Colonic mucosa (tissue), 4 donors: ENCODE data around the gene STKLD1. TPM values are rescaled to one million over a fixed set of nuclear protein-coding genes. Genes with fewer than 3 reads are reported as not detected.

ENCODE experiments used
- DNase-seq: peaks from one replicate; pipeline ENCODE4 v3.0.0-alpha.2; 2020
- H3K27ac ChIP-seq: fragments of 200-600 bp; one replicate; pipeline ENCODE4 v1.8.0; 2021
- H3K27me3 ChIP-seq: fragments of 200-600 bp; one replicate; pipeline ENCODE4 v1.8.0; 2021
- H3K36me3 ChIP-seq: fragments of 200-600 bp; one replicate; pipeline ENCODE4 v1.8.0; 2021
- H3K4me1 ChIP-seq: fragments of 200-600 bp; one replicate; pipeline ENCODE4 v1.8.0; 2021; ENCODE audit warnings: mild to moderate bottlenecking
- H3K4me3 ChIP-seq: fragments of 200-600 bp; one replicate; pipeline ENCODE4 v1.8.0; 2021
- H3K9ac ChIP-seq, 2 donors: one replicate each; pipeline ENCODE4 v1.7.0; 2013; ENCODE audit warnings: control low read depth in 2 of 2, low read depth in 2 of 2, low read length in 2 of 2
- H3K9me3 ChIP-seq: fragments of 200-600 bp; one replicate; pipeline ENCODE4 v1.8.0; 2021
- intact Hi-C: fragments of 100-400 bp; cut with DNase I; formaldehyde crosslinking; loops from one replicate; pipeline ENCODE4 v1.14.1; 2022
- total RNA-seq, 2 donors: library from RNA; stranded (reverse); fragmentation: NEBNext Ultra II Directional in 1 of 2; extraction: Animal tissue kit (Norgen Biotek cat#: 25700) in 1 of 2; gene quantifications; one replicate each; pipeline ENCODE4 v1.2.1, GENCODE V29; 2021
- TF ChIP-seq, protein P1 (sequence below): fragments of 200-600 bp; IDR thresholded peaks from one replicate; pipeline ENCODE4 v1.8.0; 2022; ENCODE audit warnings: antibody characterized with exemption, mild to moderate bottlenecking
- donor health status: healthy.
- donor health status: DM: no; HTN: no; CAD: no.
- donor health status: DM: no; HTN: no; CAD: no.

STKLD1 gene
- total RNA-seq, 2 donors from 2014 or later = 0.45 TPM; not detected in 1

GRCh38 chr9:133346021-133346785 lies 30.0 kb upstream of the STKLD1 start:
- H3K9ac ChIP-seq = peak overlapping the region; percentile 59 to 79

GRCh38 chr9:133347515-133347984 lies 28.6 kb upstream of the STKLD1 start:
- TF ChIP-seq, protein P1, sequence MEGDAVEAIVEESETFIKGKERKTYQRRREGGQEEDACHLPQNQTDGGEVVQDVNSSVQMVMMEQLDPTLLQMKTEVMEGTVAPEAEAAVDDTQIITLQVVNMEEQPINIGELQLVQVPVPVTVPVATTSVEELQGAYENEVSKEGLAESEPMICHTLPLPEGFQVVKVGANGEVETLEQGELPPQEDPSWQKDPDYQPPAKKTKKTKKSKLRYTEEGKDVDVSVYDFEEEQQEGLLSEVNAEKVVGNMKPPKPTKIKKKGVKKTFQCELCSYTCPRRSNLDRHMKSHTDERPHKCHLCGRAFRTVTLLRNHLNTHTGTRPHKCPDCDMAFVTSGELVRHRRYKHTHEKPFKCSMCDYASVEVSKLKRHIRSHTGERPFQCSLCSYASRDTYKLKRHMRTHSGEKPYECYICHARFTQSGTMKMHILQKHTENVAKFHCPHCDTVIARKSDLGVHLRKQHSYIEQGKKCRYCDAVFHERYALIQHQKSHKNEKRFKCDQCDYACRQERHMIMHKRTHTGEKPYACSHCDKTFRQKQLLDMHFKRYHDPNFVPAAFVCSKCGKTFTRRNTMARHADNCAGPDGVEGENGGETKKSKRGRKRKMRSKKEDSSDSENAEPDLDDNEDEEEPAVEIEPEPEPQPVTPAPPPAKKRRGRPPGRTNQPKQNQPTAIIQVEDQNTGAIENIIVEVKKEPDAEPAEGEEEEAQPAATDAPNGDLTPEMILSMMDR = no peak
- Histone ChIP-seq H3K4me1 (peaks cover 7% of the 10 kb centered on the region), H3K27me3 (no peaks in the 10 kb centered on the region), H3K9ac (peak overlapping the region; percentile 79 to 95), H3K36me3 (peaks cover 24% of the 10 kb centered on the region), H3K27ac (peak overlapping the region; percentile 66), H3K4me3 (peak overlapping the region; percentile 71), H3K9me3 (no peaks in the 10 kb centered on the region)
- peak; percentile 47 for DNase-seq
- intact Hi-C loops = no loop called here

More at GRCh38 chr9:133346021-133346785, 30.0 kb upstream of the STKLD1 start:
- TF ChIP-seq, protein P1 = no peak
- H3K36me3 ChIP-seq = peaks cover 19% of the 10 kb centered on the region
- no peak for DNase-seq
- peak overlapping the region; percentile 66 for H3K27ac ChIP-seq
- peak overlapping the region; percentile 71 for H3K4me3 ChIP-seq
- H3K27me3 ChIP-seq = no peaks in the 10 kb centered on the region
- intact Hi-C loops = no loop called here
- peaks cover 7% of the 10 kb centered on the region for H3K4me1 ChIP-seq
- H3K9me3 ChIP-seq = no peaks in the 10 kb centered on the region

GRCh38 chr9:133347985-133348717 lies 28.0 kb upstream of the STKLD1 start, which contains the start of the genes MED22 and RPL7A:
Gene MED22 (minus strand): TSS chr9:133348131. CDS start chr9:133346662, 1,469 bp downstream.
Gene RPL7A (plus strand): TSS chr9:133348218. CDS start chr9:133348244, 26 bp downstream.
- Histone ChIP-seq H3K36me3 (peaks cover 20% of the 10 kb centered on the region), H3K4me1 (peaks cover 7% of the 10 kb centered on the region)
- intact Hi-C loops = no loop called here

DNA sequence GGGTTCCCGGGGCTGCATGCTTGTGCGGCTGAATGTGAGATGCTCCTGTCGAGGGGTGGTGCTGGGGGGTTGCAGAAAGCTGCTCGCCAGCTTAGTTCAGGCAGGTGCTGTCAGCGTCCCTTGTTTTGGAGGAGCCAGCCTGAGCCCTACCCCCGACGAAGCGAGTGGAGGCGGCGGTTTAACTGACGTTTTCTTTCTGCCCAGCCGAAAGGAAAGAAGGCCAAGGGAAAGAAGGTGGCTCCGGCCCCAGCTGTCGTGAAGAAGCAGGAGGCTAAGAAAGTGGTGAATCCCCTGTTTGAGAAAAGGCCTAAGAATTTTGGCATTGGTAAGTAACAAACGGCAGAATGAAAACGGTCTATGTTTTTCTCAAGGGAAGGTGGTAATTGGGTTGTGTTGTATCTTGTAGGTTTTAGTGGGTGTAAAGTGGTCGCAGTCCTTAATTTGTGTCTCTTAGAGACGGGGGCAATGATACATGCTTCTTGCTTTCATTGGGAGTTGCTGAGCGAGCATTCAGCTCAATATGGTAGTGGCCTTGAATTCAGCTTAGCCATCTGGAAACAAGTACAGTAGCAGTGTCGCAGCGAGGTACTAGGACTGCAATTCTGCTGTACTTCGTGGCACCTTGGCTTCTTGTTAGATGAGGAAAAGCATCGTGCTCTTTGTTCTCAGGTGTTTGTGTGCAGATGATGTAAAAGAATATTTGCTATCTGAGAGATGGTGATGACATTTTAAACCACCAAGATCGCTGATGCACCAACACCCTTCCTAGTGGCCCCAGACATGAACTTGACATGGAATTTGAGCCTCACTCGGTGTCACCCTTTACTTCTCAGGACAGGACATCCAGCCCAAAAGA lies 27.2 kb upstream of the STKLD1 start:
- intact Hi-C loops = no loop called here
- Histone ChIP-seq H3K36me3 (peaks cover 19% of the 10 kb centered on the region), H3K4me1 (peaks cover 7% of the 10 kb centered on the region), H3K27ac (peak overlapping the region; percentile 66), H3K4me3 (peak overlapping the region; percentile 71), H3K9ac (peak overlapping the region; percentile 95), H3K9me3 (no peaks in the 10 kb centered on the region), H3K27me3 (no peaks in the 10 kb centered on the region)
- no peak for DNase-seq
- TF ChIP-seq, protein P1 = no peak

More at GRCh38 chr9:133347985-133348717, 28.0 kb upstream of the STKLD1 start, which contains the start of the genes MED22 and RPL7A:
- Histone ChIP-seq H3K9me3 (no peaks in the 10 kb centered on the region), H3K27me3 (no peaks in the 10 kb centered on the region), H3K9ac (peak within 1 kb of the TSS; percentile 95), H3K4me3 (peak within 1 kb of the TSS; percentile 71), H3K27ac (peak within 1 kb of the TSS; percentile 66)
- DNase-seq = peak; percentile 95
- TF ChIP-seq, protein P1 = no peak
